Osteoblast (primary cell): Measurements from ENCODE around the gene MSH4. TPM values are rescaled to one million over a fixed set of nuclear protein-coding genes. Genes with fewer than 3 reads are reported as not detected.

ENCODE experiments used
- DNase-seq: peaks from one replicate; pipeline ENCODE4 v3.0.0; 2011; ENCODE audit warnings: low spot score, mixed read lengths; ENCODE audit not compliant: insufficient read length; ENCODE audit errors: missing footprints
- H2AFZ ChIP-seq: 2 replicates; pipeline ENCODE4 v1.6.0; 2011; ENCODE audit warnings: mild to moderate bottlenecking, low read length
- H3K27ac ChIP-seq: 2 replicates; pipeline ENCODE4 v1.5.1; 2011; ENCODE audit warnings: mild to moderate bottlenecking, low read depth, low read length, moderate library complexity
- H3K27me3 ChIP-seq: 2 replicates; pipeline ENCODE4 v1.6.0; 2012; ENCODE audit warnings: mild to moderate bottlenecking, control low read depth, inconsistent platforms, low read length, moderate library complexity; ENCODE audit not compliant: insufficient read depth
- H3K36me3 ChIP-seq: 2 replicates; pipeline ENCODE4 v1.5.1; 2011; ENCODE audit warnings: mild to moderate bottlenecking, low read length, control low read depth, moderate library complexity; ENCODE audit not compliant: insufficient read depth
- H3K4me1 ChIP-seq: 2 replicates; pipeline ENCODE4 v1.5.1; 2011; ENCODE audit warnings: mild to moderate bottlenecking, low read length, control low read depth, moderate library complexity; ENCODE audit not compliant: insufficient read depth
- H3K4me2 ChIP-seq: 2 replicates; pipeline ENCODE4 v1.6.0; 2011; ENCODE audit warnings: mild to moderate bottlenecking, low read length; ENCODE audit not compliant: insufficient read depth
- H3K4me3 ChIP-seq: fragments of 200-600 bp; sonication (generic); 3 replicates; pipeline ENCODE4 v1.5.1; 2012; ENCODE audit warnings: mild to moderate bottlenecking, low read length, inconsistent platforms; ENCODE audit not compliant: insufficient read depth
- H3K79me2 ChIP-seq: 2 replicates; pipeline ENCODE4 v1.6.0; 2012; ENCODE audit warnings: mild to moderate bottlenecking, low read length, control low read depth, inconsistent platforms; ENCODE audit not compliant: insufficient read depth
- H3K9me3 ChIP-seq: 2 replicates; pipeline ENCODE4 v1.5.1; 2011; ENCODE audit warnings: low read depth, low read length, control low read depth
- H4K20me1 ChIP-seq: 2 replicates; pipeline ENCODE4 v1.6.0; 2012; ENCODE audit warnings: mild to moderate bottlenecking, low read length, control low read depth; ENCODE audit not compliant: insufficient read depth
- total RNA-seq: library from RNA; depleted of rRNA; stranded (reverse); fragments of >200 nt; gene quantifications from 2 replicates; pipeline ENCODE4 v1.2.3, GENCODE V29; 2012
- TF ChIP-seq, protein P1 (sequence below): IDR thresholded peaks from 2 replicates; pipeline ENCODE4 v1.5.1; 2011; ENCODE audit warnings: mild to moderate bottlenecking, low read depth, low read length, moderate library complexity; ENCODE audit errors: extremely low read depth

The MSH4 gene
- total RNA-seq, 1 donor, result under 0.01 TPM

GRCh38 chr1:75841421-75841820 lies 44.7 kb downstream of the MSH4 start:
- Histone ChIP-seq H3K79me2 (no peaks in the 10 kb centered on the region), H3K4me1 (no peaks in the 10 kb centered on the region), H3K4me3 (no peak overlapping the region), H3K9me3 (no peaks in the 10 kb centered on the region), H3K4me2 (no peak overlapping the region), H4K20me1 (no peaks in the 10 kb centered on the region), H3K27me3 (no peaks in the 10 kb centered on the region), H3K36me3 (no peaks in the 10 kb centered on the region), H3K27ac (no peak overlapping the region), H2AFZ (no peak overlapping the region)
- TF ChIP-seq, protein P1, sequence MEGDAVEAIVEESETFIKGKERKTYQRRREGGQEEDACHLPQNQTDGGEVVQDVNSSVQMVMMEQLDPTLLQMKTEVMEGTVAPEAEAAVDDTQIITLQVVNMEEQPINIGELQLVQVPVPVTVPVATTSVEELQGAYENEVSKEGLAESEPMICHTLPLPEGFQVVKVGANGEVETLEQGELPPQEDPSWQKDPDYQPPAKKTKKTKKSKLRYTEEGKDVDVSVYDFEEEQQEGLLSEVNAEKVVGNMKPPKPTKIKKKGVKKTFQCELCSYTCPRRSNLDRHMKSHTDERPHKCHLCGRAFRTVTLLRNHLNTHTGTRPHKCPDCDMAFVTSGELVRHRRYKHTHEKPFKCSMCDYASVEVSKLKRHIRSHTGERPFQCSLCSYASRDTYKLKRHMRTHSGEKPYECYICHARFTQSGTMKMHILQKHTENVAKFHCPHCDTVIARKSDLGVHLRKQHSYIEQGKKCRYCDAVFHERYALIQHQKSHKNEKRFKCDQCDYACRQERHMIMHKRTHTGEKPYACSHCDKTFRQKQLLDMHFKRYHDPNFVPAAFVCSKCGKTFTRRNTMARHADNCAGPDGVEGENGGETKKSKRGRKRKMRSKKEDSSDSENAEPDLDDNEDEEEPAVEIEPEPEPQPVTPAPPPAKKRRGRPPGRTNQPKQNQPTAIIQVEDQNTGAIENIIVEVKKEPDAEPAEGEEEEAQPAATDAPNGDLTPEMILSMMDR, result no peak
- DNase-seq, result no peak

GRCh38 chr1:75845576-75845975 lies 48.9 kb downstream of the MSH4 start:
- Histone ChIP-seq H3K9me3 (no peaks in the 10 kb centered on the region), H3K27me3 (no peaks in the 10 kb centered on the region), H3K27ac (no peak overlapping the region), H3K4me3 (no peak overlapping the region), H3K36me3 (no peaks in the 10 kb centered on the region), H3K79me2 (no peaks in the 10 kb centered on the region), H3K4me1 (no peaks in the 10 kb centered on the region), H2AFZ (no peak overlapping the region), H4K20me1 (no peaks in the 10 kb centered on the region), H3K4me2 (no peak overlapping the region)
- no peak for DNase-seq
- TF ChIP-seq, protein P1, result no peak

GRCh38 chr1:75855010-75855409 lies 58.3 kb downstream of the MSH4 start:
- H3K4me2 ChIP-seq, result no peak overlapping the region
- no peak overlapping the region for H3K4me3 ChIP-seq
- H2AFZ ChIP-seq, result no peak overlapping the region
- no peaks in the 10 kb centered on the region for H3K27me3 ChIP-seq
- no peaks in the 10 kb centered on the region for H3K79me2 ChIP-seq
- H3K36me3 ChIP-seq, result no peaks in the 10 kb centered on the region
- H3K27ac ChIP-seq, result no peak overlapping the region
- DNase-seq, result no peak
- no peaks in the 10 kb centered on the region for H3K9me3 ChIP-seq
- TF ChIP-seq, protein P1, result no peak
- H3K4me1 ChIP-seq, result no peaks in the 10 kb centered on the region
- no peaks in the 10 kb centered on the region for H4K20me1 ChIP-seq

- Histone ChIP-seq H3K27me3 (no peaks in the 10 kb centered on the region), H3K4me3 (no peak overlapping the region), H2AFZ (no peak overlapping the region), H4K20me1 (no peaks in the 10 kb centered on the region), H3K9me3 (no peaks in the 10 kb centered on the region), H3K4me2 (no peak overlapping the region), H3K4me1 (no peaks in the 10 kb centered on the region), H3K36me3 (no peaks in the 10 kb centered on the region), H3K27ac (no peak overlapping the region), H3K79me2 (no peaks in the 10 kb centered on the region)
- TF ChIP-seq, protein P1, result no peak
- no peak for DNase-seq
Measured at GRCh38 chr1:75855734-75856133, 59.1 kb downstream of the MSH4 start.
